Tibial nerve (tissue), 4 donors: Measurements from ENCODE around the gene MIXL1. TPM values are rescaled to one million over a fixed set of nuclear protein-coding genes. Genes with fewer than 3 reads are reported as not detected.

ENCODE experiments used
- DNase-seq, 2 donors: peaks; one replicate each; pipeline ENCODE4 v3.0.0-alpha.2; 2019; ENCODE audit warnings: low spot score in 2 of 2
- H3K27ac ChIP-seq, 4 donors: fragments of 200-600 bp; sonication (generic) in 3 of 4; one replicate each; pipeline ENCODE4 v1.5.1; 2017 to 2019; ENCODE audit warnings: mild to moderate bottlenecking in 1 of 4
- H3K27me3 ChIP-seq, 2 donors: fragments of 200-600 bp; sonication (generic) in 1 of 2; one replicate each; pipeline versions ENCODE4 v1.5.1 to v1.6.0; 2017 to 2019
- H3K36me3 ChIP-seq, 3 donors: fragments of 200-600 bp; sonication (generic); one replicate each; pipeline ENCODE4 v1.5.1; 2018 to 2019
- H3K4me1 ChIP-seq, 4 donors: fragments of 200-600 bp; sonication (generic) in 3 of 4; one replicate each; pipeline ENCODE4 v1.5.1; 2017 to 2019
- H3K4me3 ChIP-seq, 4 donors: fragments of 200-600 bp; sonication (generic) in 3 of 4; one replicate each; pipeline ENCODE4 v1.5.1; 2017 to 2019; ENCODE audit warnings: mild to moderate bottlenecking in 1 of 4, moderate library complexity in 1 of 4
- H3K9me3 ChIP-seq, 4 donors: fragments of 200-600 bp; sonication (generic) in 3 of 4; one replicate each; pipeline ENCODE4 v1.5.1; 2017 to 2019
- CTCF ChIP-seq, 5 experiments: fragments of 200-600 bp in 3 of 5; fragments of 450-650 bp in 2 of 5; sonication (generic) in 3 of 5; IDR thresholded peaks; one replicate each; pipeline ENCODE4 v1.5.1; 2016 to 2019; ENCODE audit warnings: antibody characterized with exemption in 5 of 5, mild to moderate bottlenecking in 3 of 5, moderate library complexity in 2 of 5
- EP300 ChIP-seq, 2 donors: sonication (generic); formaldehyde crosslinking; IDR thresholded peaks; one replicate each; pipeline ENCODE4 v1.6.1; 2017; ENCODE audit warnings: antibody characterized with exemption in 2 of 2, mild to moderate bottlenecking in 1 of 2
- POLR2A ChIP-seq, 2 donors: fragments of 450-650 bp; IDR thresholded peaks; one replicate each; pipeline ENCODE4 v1.6.1; 2017; ENCODE audit warnings: antibody characterized with exemption in 2 of 2, mild to moderate bottlenecking in 2 of 2, moderate library complexity in 2 of 2
- WGBS, 2 donors: methylation state at CpG; one replicate each; pipeline ENCODE4 v1.1.5; 2018; 5-methylcytosine and 5-hydroxymethylcytosine counted together
- total RNA-seq, 4 donors: library from RNA; depleted of rRNA; stranded (reverse); fragments of >200 nt; gene quantifications; one replicate each; pipeline ENCODE4 v1.1.0, GENCODE V29; 2016

MIXL1 gene
- total RNA-seq, 4 donors from 2014 or later: not detected

DNA sequence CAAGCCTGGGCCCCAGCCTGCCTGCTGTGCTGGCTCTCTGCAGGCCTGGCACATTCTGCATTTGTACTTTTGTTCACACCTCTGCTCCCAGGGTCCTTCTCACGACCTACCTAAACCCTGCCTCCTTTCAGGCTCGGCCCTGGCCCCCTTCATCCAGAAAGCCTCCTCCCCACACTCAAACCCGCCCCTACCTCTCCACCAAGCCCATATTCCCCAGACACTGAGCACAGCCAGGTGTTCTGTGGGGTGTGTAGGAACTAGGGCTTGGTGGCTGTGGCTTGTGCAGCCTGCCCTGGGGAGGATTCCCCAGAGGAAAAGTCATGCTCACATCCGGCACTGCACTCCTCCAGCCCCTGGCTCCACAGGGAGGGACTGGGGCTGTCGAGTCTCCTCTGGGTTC, 8.2 kb upstream of the MIXL1 start:
- H3K4me3 ChIP-seq: no peak overlapping the region
- WGBS, 2 donors: 60 to 68% methylated on average over 5 of the region's 5 CpGs
- DNase-seq: no peak

GRCh38 chr1:226216056-226216455, 7.4 kb upstream of the MIXL1 start:
- Histone ChIP-seq H3K27ac (no peak overlapping the region), H3K27me3 (no peaks in the 10 kb centered on the region), H3K36me3 (no peaks in the 10 kb centered on the region), H3K4me1 (no peaks in the 10 kb centered on the region), H3K9me3 (no peaks in the 10 kb centered on the region), H3K4me3 (no peak overlapping the region)
- DNase-seq: no peak
- TF ChIP-seq CTCF (IDR thresholded peaks at IDR 0.05) (no peak), POLR2A (IDR thresholded peaks at IDR 0.05) (no peak), EP300 (IDR thresholded peaks at IDR 0.05) (no peak)
- WGBS, 2 donors: 53 to 59% methylated on average over 5 of the region's 5 CpGs

More for the DNA sequence above, 8.2 kb upstream of the MIXL1 start:
- no peak overlapping the region for H3K27ac ChIP-seq
- H3K27me3 ChIP-seq: no peaks in the 10 kb centered on the region
- no peaks in the 10 kb centered on the region for H3K36me3 ChIP-seq
- TF ChIP-seq EP300 (IDR thresholded peaks at IDR 0.05) (no peak), CTCF (IDR thresholded peaks at IDR 0.05) (no peak), POLR2A (IDR thresholded peaks at IDR 0.05) (no peak)
- H3K4me1 ChIP-seq: no peaks in the 10 kb centered on the region
- H3K9me3 ChIP-seq: no peaks in the 10 kb centered on the region

DNA sequence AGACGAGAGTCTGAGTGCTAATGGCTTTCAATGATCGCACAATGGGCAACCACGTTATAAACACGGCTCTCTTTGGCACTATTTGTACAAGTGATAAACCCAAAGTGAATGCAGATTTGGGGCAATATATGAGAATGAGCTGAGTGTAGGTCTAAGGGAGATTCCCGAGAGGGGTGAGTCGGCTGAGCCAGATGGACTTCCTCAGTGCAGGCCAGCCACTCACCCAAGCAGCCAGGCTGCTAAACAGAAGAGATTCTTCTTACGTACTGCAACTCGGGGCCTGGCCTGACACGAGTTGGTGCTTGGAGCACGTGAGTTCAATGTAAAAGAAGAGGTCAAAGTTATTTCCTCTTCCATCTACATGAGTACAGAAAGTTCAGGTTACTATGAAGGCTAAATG, 6.2 kb upstream of the MIXL1 start:
- no peak overlapping the region for H3K27ac ChIP-seq
- H3K4me3 ChIP-seq: no peak overlapping the region
- no peaks in the 10 kb centered on the region for H3K9me3 ChIP-seq
- H3K4me1 ChIP-seq: no peaks in the 10 kb centered on the region
- no peak for DNase-seq
- H3K27me3 ChIP-seq: no peaks in the 10 kb centered on the region
- no peaks in the 10 kb centered on the region for H3K36me3 ChIP-seq
- TF ChIP-seq EP300 (IDR thresholded peaks at IDR 0.05): no peak
- no peak for TF ChIP-seq CTCF (IDR thresholded peaks at IDR 0.05)
- TF ChIP-seq POLR2A (IDR thresholded peaks at IDR 0.05): no peak
- 62 to 74% methylated on average over 10 of the region's 10 CpGs for WGBS, 2 donors

- Histone ChIP-seq H3K27ac (no peak overlapping the region), H3K4me3 (no peak overlapping the region), H3K36me3 (no peaks in the 10 kb centered on the region), H3K4me1 (peaks cover 0 to 13% (median 2%) of the 10 kb centered on the region in 4 donors), H3K27me3 (peaks cover 0 to 29% of the 10 kb centered on the region in 2 donors), H3K9me3 (no peaks in the 10 kb centered on the region)
- no peak for TF ChIP-seq POLR2A (IDR thresholded peaks at IDR 0.05)
- TF ChIP-seq CTCF (IDR thresholded peaks at IDR 0.05): no peak
- no peak for TF ChIP-seq EP300 (IDR thresholded peaks at IDR 0.05)
- WGBS, 2 donors: 39 to 45% methylated on average over 11 of the region's 11 CpGs
- no peak for DNase-seq
Observed at GRCh38 chr1:226220473-226221189, 2.8 kb upstream of the MIXL1 start.

- no peak for DNase-seq
- 91 to 92% methylated on average over 10 of the region's 10 CpGs for WGBS, 2 donors
- H3K9me3 ChIP-seq: no peaks in the 10 kb centered on the region
Observed at GRCh38 chr1:226222686-226223085, 778 bp upstream of the MIXL1 start.

More at GRCh38 chr1:226222686-226223085, 778 bp upstream of the MIXL1 start:
- Histone ChIP-seq H3K27me3 (peaks cover 0 to 33% of the 10 kb centered on the region in 2 donors), H3K4me1 (peaks cover 0 to 13% (median 2%) of the 10 kb centered on the region in 4 donors), H3K4me3 (no peak overlapping the region), H3K27ac (no peak overlapping the region), H3K36me3 (no peaks in the 10 kb centered on the region)
- TF ChIP-seq CTCF (IDR thresholded peaks at IDR 0.05): no peak
- no peak for TF ChIP-seq EP300 (IDR thresholded peaks at IDR 0.05)
- no peak for TF ChIP-seq POLR2A (IDR thresholded peaks at IDR 0.05)
